ENCODE data around the gene ZNF783. TPM values are rescaled to one million over a fixed set of nuclear protein-coding genes. Genes with fewer than 3 reads are reported as not detected.

ZNF783 gene
- total RNA-seq, 1 experiment from 2014 or later: 10.8 TPM

DNA sequence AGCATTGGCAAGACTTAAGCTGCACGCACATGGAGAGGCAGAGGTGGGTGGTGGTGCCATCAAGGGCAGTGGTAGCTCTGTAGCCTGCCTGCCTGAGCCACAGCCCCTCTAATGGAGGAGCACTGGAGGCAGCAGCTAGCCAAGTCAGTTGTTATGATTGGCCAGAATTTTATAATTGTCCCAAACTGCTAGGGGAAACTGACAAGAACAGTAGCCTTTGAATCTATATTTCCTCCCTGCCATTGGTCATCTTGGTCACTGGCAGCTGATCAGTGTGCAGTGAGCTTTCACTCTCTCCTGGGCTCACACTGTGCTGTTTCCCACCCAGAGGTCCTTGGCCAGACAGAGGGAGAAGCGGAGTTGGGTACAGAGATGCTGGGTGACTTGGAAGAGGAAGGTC lies 9.6 kb upstream of the ZNF783 start:
- intact Hi-C loops (cut with micrococcal nuclease; ENCODE audit: unreplicated experiment): no loop called here
- no peaks in the 10 kb centered on the region for H3K9me3 ChIP-seq (ENCODE audit: low read depth, low read length, poor library complexity, severe bottlenecking)
- no peaks in the 10 kb centered on the region for H3K27me3 ChIP-seq (replicated peaks; ENCODE audit: insufficient read depth, low read depth, low read length, poor library complexity)
- peaks cover 29% of the 10 kb centered on the region for H3K36me3 ChIP-seq (ENCODE audit: insufficient read depth, low read length, poor library complexity, severe bottlenecking)
- TF ChIP-seq EZH2 (IDR thresholded peaks at IDR 0.05; ENCODE audit: borderline replicate concordance, low read depth, low read length, poor library complexity, severe bottlenecking): no peak
- TF ChIP-seq, protein P1, sequence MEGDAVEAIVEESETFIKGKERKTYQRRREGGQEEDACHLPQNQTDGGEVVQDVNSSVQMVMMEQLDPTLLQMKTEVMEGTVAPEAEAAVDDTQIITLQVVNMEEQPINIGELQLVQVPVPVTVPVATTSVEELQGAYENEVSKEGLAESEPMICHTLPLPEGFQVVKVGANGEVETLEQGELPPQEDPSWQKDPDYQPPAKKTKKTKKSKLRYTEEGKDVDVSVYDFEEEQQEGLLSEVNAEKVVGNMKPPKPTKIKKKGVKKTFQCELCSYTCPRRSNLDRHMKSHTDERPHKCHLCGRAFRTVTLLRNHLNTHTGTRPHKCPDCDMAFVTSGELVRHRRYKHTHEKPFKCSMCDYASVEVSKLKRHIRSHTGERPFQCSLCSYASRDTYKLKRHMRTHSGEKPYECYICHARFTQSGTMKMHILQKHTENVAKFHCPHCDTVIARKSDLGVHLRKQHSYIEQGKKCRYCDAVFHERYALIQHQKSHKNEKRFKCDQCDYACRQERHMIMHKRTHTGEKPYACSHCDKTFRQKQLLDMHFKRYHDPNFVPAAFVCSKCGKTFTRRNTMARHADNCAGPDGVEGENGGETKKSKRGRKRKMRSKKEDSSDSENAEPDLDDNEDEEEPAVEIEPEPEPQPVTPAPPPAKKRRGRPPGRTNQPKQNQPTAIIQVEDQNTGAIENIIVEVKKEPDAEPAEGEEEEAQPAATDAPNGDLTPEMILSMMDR (conservative IDR thresholded peaks at IDR 0.05; ENCODE audit: low read depth, low read length): no peak
- POLR2A ChIA-PET (ENCODE audit: low non-redundant PET): no interaction called here
- CTCF ChIA-PET: interaction anchor here (0.5 kb wide), 1 partner anchor 9 kb away, joined by 4 read pairs; no protein-coding TSS in a partner anchor
- H3K4me1 ChIP-seq (ENCODE audit: insufficient read depth, low read length, poor library complexity, severe bottlenecking): no peaks in the 10 kb centered on the region
- BruUV-seq (replicated peaks): no TSS peak
- DNase-seq (ENCODE audit: low spot score): no peak
- H3K4me3 ChIP-seq (ENCODE audit: low read depth, low read length, poor library complexity, severe bottlenecking): no peak overlapping the region
- no peak overlapping the region for H3K27ac ChIP-seq (ENCODE audit: low read depth, low read length, poor library complexity, severe bottlenecking)

DNA sequence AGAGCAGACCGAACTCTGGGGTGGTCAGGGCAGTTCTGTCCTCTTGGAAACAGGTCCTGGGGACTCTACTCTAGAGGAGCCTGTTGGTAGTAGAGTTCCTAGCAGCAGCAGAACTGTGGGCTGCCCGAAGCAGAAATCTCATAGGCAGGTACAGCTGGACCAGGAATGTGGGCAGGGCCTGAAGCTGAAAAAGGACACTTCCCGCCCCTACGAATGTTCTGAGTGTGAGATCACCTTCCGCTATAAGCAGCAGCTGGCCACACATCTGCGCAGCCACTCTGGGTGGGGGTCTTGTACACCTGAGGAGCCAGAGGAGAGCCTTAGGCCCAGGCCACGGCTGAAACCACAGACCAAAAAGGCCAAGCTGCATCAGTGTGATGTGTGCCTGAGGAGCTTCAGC lies 8.3 kb upstream of the ZNF783 start:
- TF ChIP-seq, protein P1 (conservative IDR thresholded peaks at IDR 0.05; ENCODE audit: low read depth, low read length): no peak
- no peak for TF ChIP-seq EZH2 (IDR thresholded peaks at IDR 0.05; ENCODE audit: borderline replicate concordance, low read depth, low read length, poor library complexity, severe bottlenecking)
- H3K9me3 ChIP-seq (ENCODE audit: low read depth, low read length, poor library complexity, severe bottlenecking): no peaks in the 10 kb centered on the region
- intact Hi-C loops (cut with micrococcal nuclease; ENCODE audit: unreplicated experiment): no loop called here
- no TSS peak for BruUV-seq (replicated peaks)
- no peak overlapping the region for H3K27ac ChIP-seq (ENCODE audit: low read depth, low read length, poor library complexity, severe bottlenecking)
- peaks cover 29% of the 10 kb centered on the region for H3K36me3 ChIP-seq (ENCODE audit: insufficient read depth, low read length, poor library complexity, severe bottlenecking)
- ChIA-PET CTCF (no interaction called here), POLR2A (ENCODE audit: low non-redundant PET) (no interaction called here)
- DNase-seq (ENCODE audit: low spot score): no peak
- no peak overlapping the region for H3K4me3 ChIP-seq (ENCODE audit: low read depth, low read length, poor library complexity, severe bottlenecking)
- no peaks in the 10 kb centered on the region for H3K27me3 ChIP-seq (replicated peaks; ENCODE audit: insufficient read depth, low read depth, low read length, poor library complexity)
- no peaks in the 10 kb centered on the region for H3K4me1 ChIP-seq (ENCODE audit: insufficient read depth, low read length, poor library complexity, severe bottlenecking)

DNA sequence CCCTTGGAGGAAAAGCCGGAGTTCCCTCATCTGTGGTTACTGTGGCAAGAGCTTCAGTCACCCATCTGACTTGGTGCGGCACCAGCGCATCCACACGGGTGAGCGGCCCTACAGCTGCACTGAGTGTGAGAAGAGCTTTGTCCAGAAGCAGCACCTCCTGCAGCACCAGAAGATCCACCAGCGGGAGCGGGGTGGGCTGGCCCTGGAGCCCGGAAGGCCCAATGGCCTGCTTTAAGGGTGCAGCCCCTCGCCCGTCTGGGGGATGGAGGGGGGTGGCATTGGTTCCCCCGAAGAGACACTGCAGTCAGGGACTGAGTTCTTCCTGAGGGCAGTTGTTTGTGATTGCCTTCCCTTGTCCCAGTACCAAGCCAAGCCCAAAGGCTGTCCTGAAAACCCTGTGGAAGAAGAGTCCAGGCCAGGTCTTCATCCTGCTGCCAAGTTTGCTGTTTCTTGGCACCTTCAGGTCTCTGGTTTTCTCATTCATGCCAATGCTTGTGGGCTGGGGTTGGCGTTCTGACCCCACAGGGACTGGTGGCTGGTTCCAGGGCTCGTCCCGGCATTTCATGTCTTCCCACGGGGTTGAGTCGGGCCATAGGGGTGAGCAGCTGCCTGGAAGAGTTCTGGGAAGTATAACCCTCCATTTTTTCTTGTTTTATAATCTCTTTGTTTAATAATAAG lies 7.7 kb upstream of the ZNF783 start:
- BruUV-seq (replicated peaks): no TSS peak
- H3K27me3 ChIP-seq (replicated peaks; ENCODE audit: insufficient read depth, low read depth, low read length, poor library complexity): no peaks in the 10 kb centered on the region
- H3K4me3 ChIP-seq (ENCODE audit: low read depth, low read length, poor library complexity, severe bottlenecking): no peak overlapping the region
- H3K4me1 ChIP-seq (ENCODE audit: insufficient read depth, low read length, poor library complexity, severe bottlenecking): no peaks in the 10 kb centered on the region
- ChIA-PET CTCF (no interaction called here), POLR2A (ENCODE audit: low non-redundant PET) (no interaction called here)
- TF ChIP-seq EZH2 (IDR thresholded peaks at IDR 0.05; ENCODE audit: borderline replicate concordance, low read depth, low read length, poor library complexity, severe bottlenecking): no peak
- TF ChIP-seq, protein P1 (conservative IDR thresholded peaks at IDR 0.05; ENCODE audit: low read depth, low read length): no peak
- peaks cover 29% of the 10 kb centered on the region for H3K36me3 ChIP-seq (ENCODE audit: insufficient read depth, low read length, poor library complexity, severe bottlenecking)
- H3K9me3 ChIP-seq (ENCODE audit: low read depth, low read length, poor library complexity, severe bottlenecking): no peaks in the 10 kb centered on the region
- H3K27ac ChIP-seq (ENCODE audit: low read depth, low read length, poor library complexity, severe bottlenecking): no peak overlapping the region
- intact Hi-C loops (cut with micrococcal nuclease; ENCODE audit: unreplicated experiment): no loop called here
- DNase-seq (ENCODE audit: low spot score): no peak
